H9 (cell line): ENCODE data around the gene ASB10. TPM values are rescaled to one million over a fixed set of nuclear protein-coding genes. Genes with fewer than 3 reads are reported as not detected.

ENCODE experiments used
- DNase-seq: peaks from one replicate; pipeline ENCODE4 v3.0.0-alpha.2; 2017
- H2AFZ ChIP-seq: one replicate; pipeline ENCODE4 v1.6.1; 2013; ENCODE audit warnings: mild to moderate bottlenecking, low read length, control low read depth, moderate library complexity
- H2AK5ac ChIP-seq: 2 replicates; pipeline ENCODE4 v1.6.1; 2013; ENCODE audit warnings: low read length, control low read depth, mixed read lengths; ENCODE audit not compliant: insufficient read length
- H2BK120ac ChIP-seq: one replicate; pipeline ENCODE4 v1.6.1; 2013; ENCODE audit warnings: low read depth, mild to moderate bottlenecking, low read length, control low read depth, inconsistent platforms; ENCODE audit not compliant: poor library complexity, severe bottlenecking
- H2BK12ac ChIP-seq: 2 replicates; pipeline ENCODE4 v1.6.1; 2013; ENCODE audit warnings: low read length, control low read depth, mixed read lengths, low read depth; ENCODE audit not compliant: insufficient read length
- H2BK15ac ChIP-seq: 2 replicates; pipeline ENCODE4 v1.6.1; 2013; ENCODE audit warnings: low read depth, low read length, control low read depth
- H2BK20ac ChIP-seq: one replicate; pipeline ENCODE4 v1.6.1; 2013; ENCODE audit warnings: low read depth, mild to moderate bottlenecking, low read length, control low read depth, inconsistent platforms; ENCODE audit not compliant: poor library complexity, severe bottlenecking
- H2BK5ac ChIP-seq: 2 replicates; pipeline ENCODE4 v1.6.1; 2013; ENCODE audit warnings: low read length, control low read depth, mixed read lengths; ENCODE audit not compliant: insufficient read length
- H3K14ac ChIP-seq: 2 replicates; pipeline ENCODE4 v1.6.1; 2013; ENCODE audit warnings: low read length, control low read depth; ENCODE audit not compliant: insufficient read depth
- H3K18ac ChIP-seq: 2 replicates; pipeline ENCODE4 v1.6.1; 2013; ENCODE audit warnings: low read depth, mild to moderate bottlenecking, mixed read lengths, low read length, control low read depth; ENCODE audit not compliant: insufficient read length
- H3K23ac ChIP-seq: 2 replicates; pipeline ENCODE4 v1.6.1; 2013; ENCODE audit warnings: low read length, control low read depth, mixed read lengths, low read depth; ENCODE audit not compliant: insufficient read length
- H3K23me2 ChIP-seq: 2 replicates; pipeline ENCODE4 v1.6.1; 2013; ENCODE audit warnings: low read depth, mild to moderate bottlenecking, mixed read lengths, low read length, control low read depth; ENCODE audit not compliant: insufficient read length, poor library complexity, severe bottlenecking
- H3K27ac ChIP-seq: 2 replicates; pipeline ENCODE4 v1.5.1; 2013; ENCODE audit warnings: low read length, control low read depth, mixed read lengths, low read depth; ENCODE audit not compliant: insufficient read length
- H3K27me3 ChIP-seq: 2 replicates; pipeline ENCODE4 v1.6.1; 2013; ENCODE audit warnings: low read length, control low read depth, inconsistent platforms; ENCODE audit not compliant: insufficient read depth
- H3K4ac ChIP-seq: 2 replicates; pipeline ENCODE4 v1.6.1; 2013; ENCODE audit warnings: low read depth, mild to moderate bottlenecking, control low read depth, inconsistent platforms, low read length, moderate library complexity
- H3K4me1 ChIP-seq: 2 replicates; pipeline ENCODE4 v1.6.1; 2013; ENCODE audit warnings: low read length, control low read depth, inconsistent platforms; ENCODE audit not compliant: insufficient read depth
- H3K4me2 ChIP-seq: 2 replicates; pipeline ENCODE4 v1.6.1; 2013; ENCODE audit warnings: low read length, control low read depth, mixed read lengths; ENCODE audit not compliant: insufficient read length, insufficient read depth
- H3K56ac ChIP-seq: 2 replicates; pipeline ENCODE4 v1.6.1; 2013; ENCODE audit warnings: low read depth, mild to moderate bottlenecking, mixed read lengths, low read length, control low read depth; ENCODE audit not compliant: insufficient read length
- H3K79me1 ChIP-seq: 2 replicates; pipeline ENCODE4 v1.6.1; 2013; ENCODE audit warnings: low read depth, mild to moderate bottlenecking, moderate library complexity, low read length, control low read depth, inconsistent platforms; ENCODE audit not compliant: insufficient read depth, poor library complexity, severe bottlenecking
- H3K79me2 ChIP-seq: 2 replicates; pipeline ENCODE4 v1.6.1; 2013; ENCODE audit warnings: low read length, control low read depth, inconsistent platforms; ENCODE audit not compliant: insufficient read depth
- H3K9ac ChIP-seq: 2 replicates; pipeline ENCODE4 v1.6.1; 2013; ENCODE audit warnings: low read length, control low read depth, mixed read lengths; ENCODE audit not compliant: insufficient read length; ENCODE audit errors: extremely low read depth
- H3K9me3 ChIP-seq: one replicate; pipeline ENCODE4 v1.6.1; 2013; ENCODE audit warnings: low read depth, low read length, inconsistent platforms; ENCODE audit not compliant: control insufficient read depth
- H3T11ph ChIP-seq: one replicate; pipeline ENCODE4 v1.6.1; 2013; ENCODE audit warnings: mild to moderate bottlenecking, low read length, control low read depth, inconsistent platforms
- H4K20me1 ChIP-seq: one replicate; pipeline ENCODE4 v1.6.1; 2013; ENCODE audit not compliant: control insufficient read depth, insufficient read length, insufficient read depth
- H4K5ac ChIP-seq: 2 replicates; pipeline ENCODE4 v1.6.1; 2013; ENCODE audit warnings: low read depth, mild to moderate bottlenecking, mixed read lengths, low read length, control low read depth; ENCODE audit not compliant: insufficient read length
- H4K8ac ChIP-seq: replicated peaks from 2 replicates; pipeline ENCODE4 v1.6.1; 2013; ENCODE audit warnings: low read length, control low read depth, mixed read lengths, low read depth; ENCODE audit not compliant: insufficient read length
- H4K91ac ChIP-seq: 2 replicates; pipeline ENCODE4 v1.6.1; 2013; ENCODE audit warnings: low read depth, mild to moderate bottlenecking, moderate library complexity, mixed read lengths, low read length, control low read depth; ENCODE audit not compliant: insufficient read length
- H3K27ac Mint-ChIP-seq, 3 experiments: 2 replicates in 2 of 3; 3 replicates in 1 of 3; pipeline ENCODE4 v1.8.0; 2020 to 2021; ENCODE audit warnings: mixed read lengths in 3 of 3, mild to moderate bottlenecking in 1 of 3, moderate library complexity in 1 of 3
- H3K27me3 Mint-ChIP-seq: 2 replicates; pipeline ENCODE4 v1.8.0; 2021; ENCODE audit warnings: low read depth, mild to moderate bottlenecking, moderate library complexity, mixed read lengths
- H3K36me3 Mint-ChIP-seq, 3 experiments: 2 replicates in 2 of 3; 3 replicates in 1 of 3; pipeline ENCODE4 v1.8.0; 2020 to 2021; ENCODE audit warnings: low read depth in 3 of 3, mixed read lengths in 3 of 3; ENCODE audit not compliant: insufficient read depth in 1 of 3
- H3K4me1 Mint-ChIP-seq, 2 experiments: 2 replicates each; pipeline ENCODE4 v1.8.0; 2020; ENCODE audit warnings: mixed read lengths in 2 of 2
- H3K4me3 Mint-ChIP-seq, 2 experiments: 2 replicates in 1 of 2; 3 replicates in 1 of 2; pipeline ENCODE4 v1.8.0; 2020 to 2021; ENCODE audit warnings: mild to moderate bottlenecking in 2 of 2, mixed read lengths in 2 of 2, moderate library complexity in 1 of 2
- H3K9me3 Mint-ChIP-seq, 2 experiments: 2 replicates in 1 of 2; 3 replicates in 1 of 2; pipeline ENCODE4 v1.8.0; 2020; ENCODE audit warnings: mild to moderate bottlenecking in 2 of 2, mixed read lengths in 2 of 2, moderate library complexity in 1 of 2
- WGBS: extraction: QIAGEN DNeasy Blood & Tissue Kit; methylation state at CpG from one replicate; pipeline ENCODE4 v1.1.7; 2013; ENCODE audit warnings: missing lambda C conversion rate, low lambda C conversion rate, mixed read lengths; ENCODE audit not compliant: insufficient read length; ENCODE audit errors: extremely low coverage; 5-methylcytosine and 5-hydroxymethylcytosine counted together
- total RNA-seq: library from RNA; stranded (reverse); gene quantifications from 2 replicates; pipeline ENCODE4 v1.2.1, GENCODE V29; 2021
- TF ChIP-seq, protein P1 (sequence below): fragments of 200-600 bp; sonication (generic); conservative IDR thresholded peaks from 3 replicates; pipeline ENCODE4 v1.8.0; 2021; ENCODE audit warnings: antibody characterized with exemption, mild to moderate bottlenecking

The ASB10 gene
- total RNA-seq, 1 experiment from 2014 or later = not detected

DNA sequence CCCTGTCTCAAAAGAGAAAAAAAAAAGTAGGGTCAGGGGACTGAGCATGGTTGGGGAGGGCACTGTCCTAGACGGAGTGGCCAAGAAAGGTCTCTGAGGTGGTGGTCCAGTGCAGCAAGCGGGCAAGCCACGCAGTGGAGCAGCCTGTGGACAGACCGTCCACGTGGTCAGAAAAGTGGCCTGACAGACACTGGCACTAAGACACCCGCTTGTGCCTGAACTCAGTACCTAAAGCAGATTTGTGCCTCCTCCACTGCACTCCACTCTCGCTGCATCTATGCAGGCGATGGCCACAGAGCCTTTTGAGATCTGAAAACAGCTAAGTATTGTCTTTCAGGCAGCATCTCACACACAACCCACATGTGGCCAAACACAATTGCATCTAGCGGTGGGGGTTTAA, 8.8 kb downstream of the ASB10 start:
- no peak overlapping the region for H4K5ac ChIP-seq
- no peak overlapping the region for H4K8ac ChIP-seq
- H3K27ac ChIP-seq = no peak overlapping the region
- no peak overlapping the region for H3K4ac ChIP-seq
- no peak overlapping the region for H3T11ph ChIP-seq
- H3K4me1 ChIP-seq = no peaks in the 10 kb centered on the region
- H3K23me2 ChIP-seq = no peaks in the 10 kb centered on the region
- H3K79me2 ChIP-seq = no peaks in the 10 kb centered on the region
- H4K91ac ChIP-seq = no peak overlapping the region
- TF ChIP-seq, protein P1, sequence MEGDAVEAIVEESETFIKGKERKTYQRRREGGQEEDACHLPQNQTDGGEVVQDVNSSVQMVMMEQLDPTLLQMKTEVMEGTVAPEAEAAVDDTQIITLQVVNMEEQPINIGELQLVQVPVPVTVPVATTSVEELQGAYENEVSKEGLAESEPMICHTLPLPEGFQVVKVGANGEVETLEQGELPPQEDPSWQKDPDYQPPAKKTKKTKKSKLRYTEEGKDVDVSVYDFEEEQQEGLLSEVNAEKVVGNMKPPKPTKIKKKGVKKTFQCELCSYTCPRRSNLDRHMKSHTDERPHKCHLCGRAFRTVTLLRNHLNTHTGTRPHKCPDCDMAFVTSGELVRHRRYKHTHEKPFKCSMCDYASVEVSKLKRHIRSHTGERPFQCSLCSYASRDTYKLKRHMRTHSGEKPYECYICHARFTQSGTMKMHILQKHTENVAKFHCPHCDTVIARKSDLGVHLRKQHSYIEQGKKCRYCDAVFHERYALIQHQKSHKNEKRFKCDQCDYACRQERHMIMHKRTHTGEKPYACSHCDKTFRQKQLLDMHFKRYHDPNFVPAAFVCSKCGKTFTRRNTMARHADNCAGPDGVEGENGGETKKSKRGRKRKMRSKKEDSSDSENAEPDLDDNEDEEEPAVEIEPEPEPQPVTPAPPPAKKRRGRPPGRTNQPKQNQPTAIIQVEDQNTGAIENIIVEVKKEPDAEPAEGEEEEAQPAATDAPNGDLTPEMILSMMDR = no peak
- H3K9me3 ChIP-seq = no peaks in the 10 kb centered on the region
- H4K20me1 ChIP-seq = no peaks in the 10 kb centered on the region
- H3K23ac ChIP-seq = no peak overlapping the region
- peaks cover 2% of the 10 kb centered on the region; the same call in 1 of the 2 replicates for H3K27me3 ChIP-seq
- no peak overlapping the region for H2BK5ac ChIP-seq
- Mint-ChIP-seq H3K4me1 (peaks cover 3 to 8% of the 10 kb centered on the region in 2 experiments; a peak in 3 of 4 replicates), H3K27ac (no peak overlapping the region), H3K9me3 (peaks cover 9 to 15% of the 10 kb centered on the region in 2 experiments; a peak in 4 of 5 replicates), H3K27me3 (peaks cover 76% of the 10 kb centered on the region), H3K4me3 (no peak overlapping the region), H3K36me3 (peaks cover 0 to 3% (median 0%) of the 10 kb centered on the region in 3 experiments; a peak in 2 of 7 replicates)
- no peak overlapping the region for H3K18ac ChIP-seq
- no peak overlapping the region; the same call in 1 of the 2 replicates for H3K14ac ChIP-seq
- H2BK12ac ChIP-seq = no peak overlapping the region
- H2AK5ac ChIP-seq = no peak overlapping the region
- H3K56ac ChIP-seq = no peak overlapping the region
- H2BK120ac ChIP-seq = no peak overlapping the region
- no peak overlapping the region for H3K9ac ChIP-seq
- H2BK20ac ChIP-seq = no peak overlapping the region
- WGBS = no CpG with 5 or more reads among the region's 9 CpGs
- DNase-seq = peak; percentile 14
- H2AFZ ChIP-seq = no peak overlapping the region
- no peaks in the 10 kb centered on the region for H3K79me1 ChIP-seq
- H2BK15ac ChIP-seq = no peak overlapping the region
- H3K4me2 ChIP-seq = no peak overlapping the region
